ENCODE results near the gene MAN1B1. TPM values are rescaled to one million over a fixed set of nuclear protein-coding genes. Genes with fewer than 3 reads are reported as not detected.

The MAN1B1 gene
- total RNA-seq, 1 donor from 2014 or later = 41.9 TPM

- Histone ChIP-seq H3K4me3 (no peak overlapping the region), H3K27ac (no peak overlapping the region), H3K27me3 (ENCODE audit: low read depth) (peaks cover 30% of the 10 kb centered on the region), H3K36me3 (no peaks in the 10 kb centered on the region), H3K4me1 (no peaks in the 10 kb centered on the region), H3K9me3 (no peaks in the 10 kb centered on the region)
- intact Hi-C loops (cut with DNase I) = no loop called here
- DNase-seq = no peak
- no peak for ATAC-seq
- no peak for TF ChIP-seq CTCF (IDR thresholded peaks at IDR 0.05)
These were observed 61.9 kb downstream of the MAN1B1 start for GRCh38 chr9:137148661-137149060.

GRCh38 chr9:137149363-137149762 lies 62.6 kb downstream of the MAN1B1 start:
- no peak for TF ChIP-seq CTCF (IDR thresholded peaks at IDR 0.05)
- Histone ChIP-seq H3K36me3 (no peaks in the 10 kb centered on the region), H3K9me3 (no peaks in the 10 kb centered on the region), H3K4me1 (no peaks in the 10 kb centered on the region), H3K27me3 (ENCODE audit: low read depth) (peaks cover 28% of the 10 kb centered on the region), H3K27ac (no peak overlapping the region), H3K4me3 (no peak overlapping the region)
- ATAC-seq (no peak), DNase-seq (no peak)
- intact Hi-C loops (cut with DNase I) = no loop called here

GRCh38 chr9:137149942-137150616 lies 63.3 kb downstream of the MAN1B1 start:
- no peak for TF ChIP-seq CTCF (IDR thresholded peaks at IDR 0.05)
- no peak for ATAC-seq
- Histone ChIP-seq H3K4me1 (no peaks in the 10 kb centered on the region), H3K27me3 (ENCODE audit: low read depth) (peaks cover 28% of the 10 kb centered on the region), H3K36me3 (no peaks in the 10 kb centered on the region), H3K9me3 (no peaks in the 10 kb centered on the region), H3K4me3 (no peak overlapping the region), H3K27ac (no peak overlapping the region)
- no peak for DNase-seq
- intact Hi-C loops (cut with DNase I) = no loop called here

- Histone ChIP-seq H3K4me3 (no peak overlapping the region), H3K27ac (no peak overlapping the region), H3K4me1 (no peaks in the 10 kb centered on the region), H3K27me3 (ENCODE audit: low read depth) (peaks cover 30% of the 10 kb centered on the region), H3K36me3 (no peaks in the 10 kb centered on the region), H3K9me3 (no peaks in the 10 kb centered on the region)
- TF ChIP-seq CTCF (IDR thresholded peaks at IDR 0.05) = no peak
- no peak for DNase-seq
- intact Hi-C loops (cut with DNase I) = no loop called here
- ATAC-seq = peak; percentile 17 to 58
These were observed 64.1 kb downstream of the MAN1B1 start for GRCh38 chr9:137150617-137151457.

GRCh38 chr9:137152844-137153405 lies 66.1 kb downstream of the MAN1B1 start:
- no peak overlapping the region for H3K4me3 ChIP-seq
- ATAC-seq (no peak), DNase-seq (no peak)
- H3K36me3 ChIP-seq = no peaks in the 10 kb centered on the region
- H3K9me3 ChIP-seq = no peaks in the 10 kb centered on the region
- H3K4me1 ChIP-seq = peaks cover 4% of the 10 kb centered on the region
- intact Hi-C loops (cut with DNase I) = no loop called here
- no peak for TF ChIP-seq CTCF (IDR thresholded peaks at IDR 0.05)
- peaks cover 32% of the 10 kb centered on the region for H3K27me3 ChIP-seq (ENCODE audit: low read depth)
- H3K27ac ChIP-seq = no peak overlapping the region
